ENCODE measurements around the gene PHF1. TPM values are rescaled to one million over a fixed set of nuclear protein-coding genes. Genes with fewer than 3 reads are reported as not detected.
"Not testable (repeated sequence)": the region's sequence is repeated elsewhere in the genome, so short reads cannot be mapped to it uniquely, and the experiment has no call there.

PHF1 gene
- total RNA-seq, 2 experiments from 2014 or later = 31.0 to 32.3 TPM

GRCh38 chr6:33397541-33397940, 13.3 kb upstream of the PHF1 start:
- intact Hi-C loops (cut with micrococcal nuclease) = no loop called here
- CTCF ChIA-PET = interaction anchor here (0.6 kb wide), 1 partner anchor 80 kb away, joined by 4 read pairs; the partner anchor contains the start of gene ZBTB22
- no peak for DNase-seq
- Mint-ChIP-seq H3K27ac (no peak overlapping the region), H3K36me3 (ENCODE audit: low read depth) (peaks cover 47% of the 10 kb centered on the region), H3K4me1 (ENCODE audit: low read depth) (peaks cover 27% of the 10 kb centered on the region), H3K9me3 (no peaks in the 10 kb centered on the region), H3K4me3 (no peak overlapping the region), H3K27me3 (ENCODE audit: low read depth) (no peaks in the 10 kb centered on the region)

- H3K36me3 Mint-ChIP-seq (ENCODE audit: low read depth) = peaks cover 48% of the 10 kb centered on the region
- H3K27me3 Mint-ChIP-seq (ENCODE audit: low read depth); H3K27ac Mint-ChIP-seq; H3K9me3 Mint-ChIP-seq; H3K4me3 Mint-ChIP-seq; intact Hi-C loops (cut with micrococcal nuclease); CTCF ChIA-PET; DNase-seq: not testable (repeated sequence)
- peaks cover 20% of the 10 kb centered on the region for H3K4me1 Mint-ChIP-seq (ENCODE audit: low read depth)
Observed at GRCh38 chr6:33398601-33399000, 12.2 kb upstream of the PHF1 start.

- CTCF ChIA-PET; H3K27ac Mint-ChIP-seq; H3K9me3 Mint-ChIP-seq; intact Hi-C loops (cut with micrococcal nuclease); DNase-seq; H3K27me3 Mint-ChIP-seq (ENCODE audit: low read depth); H3K4me3 Mint-ChIP-seq: not testable (repeated sequence)
- Mint-ChIP-seq H3K36me3 (ENCODE audit: low read depth) (peaks cover 52% of the 10 kb centered on the region), H3K4me1 (ENCODE audit: low read depth) (peaks cover 11% of the 10 kb centered on the region)
Observed at GRCh38 chr6:33399881-33400280, 10.9 kb upstream of the PHF1 start.

- Mint-ChIP-seq H3K4me3 (no peak overlapping the region), H3K4me1 (ENCODE audit: low read depth) (peaks cover 6% of the 10 kb centered on the region), H3K27ac (no peak overlapping the region), H3K9me3 (no peaks in the 10 kb centered on the region), H3K36me3 (ENCODE audit: low read depth) (peaks cover 55% of the 10 kb centered on the region), H3K27me3 (ENCODE audit: low read depth) (no peaks in the 10 kb centered on the region)
- intact Hi-C loops (cut with micrococcal nuclease) = no loop called here
- CTCF ChIA-PET = no interaction called here
- no peak for DNase-seq
Observed at GRCh38 chr6:33404884-33405283, 5.9 kb upstream of the PHF1 start.

- intact Hi-C loops (cut with micrococcal nuclease) = no loop called here
- no peaks in the 10 kb centered on the region for H3K27me3 Mint-ChIP-seq (ENCODE audit: low read depth)
- no peak overlapping the region for H3K27ac Mint-ChIP-seq
- peak; percentile 15 for DNase-seq
- H3K9me3 Mint-ChIP-seq = no peaks in the 10 kb centered on the region
- H3K4me3 Mint-ChIP-seq = no peak overlapping the region
- H3K4me1 Mint-ChIP-seq (ENCODE audit: low read depth) = peaks cover 8% of the 10 kb centered on the region
- CTCF ChIA-PET = no interaction called here
- H3K36me3 Mint-ChIP-seq (ENCODE audit: low read depth) = peaks cover 53% of the 10 kb centered on the region
Observed at GRCh38 chr6:33405386-33405940, 5.4 kb upstream of the PHF1 start.

GRCh38 chr6:33406126-33406525, 4.7 kb upstream of the PHF1 start:
- Mint-ChIP-seq H3K27me3 (ENCODE audit: low read depth) (no peaks in the 10 kb centered on the region), H3K4me1 (ENCODE audit: low read depth) (peaks cover 8% of the 10 kb centered on the region), H3K36me3 (ENCODE audit: low read depth) (peaks cover 51% of the 10 kb centered on the region), H3K9me3 (no peaks in the 10 kb centered on the region), H3K4me3 (no peak overlapping the region), H3K27ac (no peak overlapping the region)
- DNase-seq = no peak
- CTCF ChIA-PET = no interaction called here
- intact Hi-C loops (cut with micrococcal nuclease) = no loop called here

- no peaks in the 10 kb centered on the region for H3K9me3 Mint-ChIP-seq
- H3K36me3 Mint-ChIP-seq (ENCODE audit: low read depth) = peaks cover 48% of the 10 kb centered on the region
- H3K4me1 Mint-ChIP-seq (ENCODE audit: low read depth) = peaks cover 16% of the 10 kb centered on the region
- CTCF ChIA-PET = interaction anchor here (0.7 to 0.8 kb wide), 2 partner anchors 11 to 15 kb away, joined by 3 to 6 read pairs; no protein-coding TSS in a partner anchor
- no peak overlapping the region for H3K27ac Mint-ChIP-seq
- no peak overlapping the region for H3K4me3 Mint-ChIP-seq
- intact Hi-C loops (cut with micrococcal nuclease) = no loop called here
- DNase-seq = no peak
- no peaks in the 10 kb centered on the region for H3K27me3 Mint-ChIP-seq (ENCODE audit: low read depth)
Observed at GRCh38 chr6:33407132-33407718, 3.6 kb upstream of the PHF1 start.

GRCh38 chr6:33410050-33410710, 634 bp upstream of the PHF1 start:
- H3K4me1 Mint-ChIP-seq (ENCODE audit: low read depth) = peaks cover 39% of the 10 kb centered on the region
- CTCF ChIA-PET = interaction anchor here (1.1 to 1.2 kb wide), 2 partner anchors 16 to 20 kb away, joined by 3 read pairs; no protein-coding TSS in a partner anchor
- no peaks in the 10 kb centered on the region for H3K9me3 Mint-ChIP-seq
- intact Hi-C loops (cut with micrococcal nuclease) = loop anchor here (1.0 to 5.0 kb wide), 8 partner anchors 8 to 558 kb away; partner anchors contain the start of genes CUTA, KIFC1, PSMB9 and RGL2
- H3K4me3 Mint-ChIP-seq = peak overlapping the region; percentile 87
- peak; percentile 98 for DNase-seq
- peak overlapping the region; percentile 93 for H3K27ac Mint-ChIP-seq
- H3K36me3 Mint-ChIP-seq (ENCODE audit: low read depth) = peaks cover 36% of the 10 kb centered on the region
- no peaks in the 10 kb centered on the region for H3K27me3 Mint-ChIP-seq (ENCODE audit: low read depth)

- Mint-ChIP-seq H3K27me3 (ENCODE audit: low read depth) (no peaks in the 10 kb centered on the region), H3K36me3 (ENCODE audit: low read depth) (peaks cover 31% of the 10 kb centered on the region), H3K4me3 (peak overlapping the region; percentile 71), H3K4me1 (ENCODE audit: low read depth) (peaks cover 53% of the 10 kb centered on the region), H3K9me3 (no peaks in the 10 kb centered on the region), H3K27ac (peak overlapping the region; percentile 82)
- CTCF ChIA-PET = no interaction called here
- DNase-seq = no peak
- intact Hi-C loops (cut with micrococcal nuclease) = loop anchor here (2.0 to 5.0 kb wide), 3 partner anchors 113 to 559 kb away; partner anchors contain the start of genes PSMB9, RGL2, RXRB and SLC39A7
Observed at GRCh38 chr6:33411632-33412005, 805 bp downstream of the PHF1 start.

- intact Hi-C loops (cut with micrococcal nuclease) = loop anchor here (5.0 kb wide), 1 partner anchor 560 kb away; the partner anchor contains the start of genes PSMB9 and TAP1
- Mint-ChIP-seq H3K4me3 (peak overlapping the region; percentile 20), H3K27me3 (ENCODE audit: low read depth) (no peaks in the 10 kb centered on the region), H3K4me1 (ENCODE audit: low read depth) (peaks cover 60% of the 10 kb centered on the region), H3K36me3 (ENCODE audit: low read depth) (peaks cover 30% of the 10 kb centered on the region), H3K9me3 (no peaks in the 10 kb centered on the region), H3K27ac (peak overlapping the region; percentile 77)
- CTCF ChIA-PET = no interaction called here
- no peak for DNase-seq
Observed at GRCh38 chr6:33412140-33413009, 1.6 kb downstream of the PHF1 start.

- DNase-seq = no peak
- peak overlapping the region; percentile 52 for H3K27ac Mint-ChIP-seq
Observed at GRCh38 chr6:33413241-33414120, 2.7 kb downstream of the PHF1 start.

More at GRCh38 chr6:33413241-33414120, 2.7 kb downstream of the PHF1 start:
- Mint-ChIP-seq H3K4me3 (no peak overlapping the region), H3K27me3 (ENCODE audit: low read depth) (no peaks in the 10 kb centered on the region), H3K9me3 (no peaks in the 10 kb centered on the region), H3K36me3 (ENCODE audit: low read depth) (peaks cover 29% of the 10 kb centered on the region), H3K4me1 (ENCODE audit: low read depth) (peaks cover 63% of the 10 kb centered on the region)
- intact Hi-C loops (cut with micrococcal nuclease) = loop anchor here (5.0 kb wide), 1 partner anchor 561 kb away; the partner anchor contains the start of genes PSMB9 and TAP1
- CTCF ChIA-PET = no interaction called here
